Neuronal stem cell (in vitro differentiated cells): Measurements from ENCODE around the gene CMIP.

Experiments
- DNase-seq: peaks from one replicate; pipeline ENCODE4 v3.0.0-alpha.2; 2013; ENCODE audit warnings: low spot score
- H2AFZ ChIP-seq: one replicate; pipeline ENCODE4 v1.6.1; 2013; ENCODE audit warnings: mild to moderate bottlenecking, low read length, inconsistent platforms
- H2AK5ac ChIP-seq: 2 replicates; pipeline ENCODE4 v1.6.1; 2013; ENCODE audit warnings: low read depth, mild to moderate bottlenecking, inconsistent platforms, low read length, moderate library complexity, mixed read lengths
- H2BK120ac ChIP-seq: 2 replicates; pipeline ENCODE4 v1.6.1; 2013; ENCODE audit warnings: low read depth, mild to moderate bottlenecking, inconsistent platforms, low read length, moderate library complexity, mixed read lengths
- H2BK12ac ChIP-seq: one replicate; pipeline ENCODE4 v1.6.1; 2013; ENCODE audit warnings: low read length, inconsistent platforms
- H2BK15ac ChIP-seq: 2 replicates; pipeline ENCODE4 v1.6.1; 2013; ENCODE audit warnings: mild to moderate bottlenecking, low read length, inconsistent platforms, mixed read lengths
- H2BK5ac ChIP-seq: one replicate; pipeline ENCODE4 v1.6.1; 2013; ENCODE audit warnings: inconsistent platforms, mild to moderate bottlenecking, low read length, moderate library complexity
- H3K14ac ChIP-seq: one replicate; pipeline ENCODE4 v1.6.1; 2013; ENCODE audit warnings: low read length, inconsistent platforms
- H3K18ac ChIP-seq: 2 replicates; pipeline ENCODE4 v1.6.1; 2013; ENCODE audit warnings: low read length, inconsistent platforms
- H3K23ac ChIP-seq: 2 replicates; pipeline ENCODE4 v1.6.1; 2013; ENCODE audit warnings: low read depth, mild to moderate bottlenecking, mixed read lengths, low read length, inconsistent platforms; ENCODE audit not compliant: poor library complexity
- H3K27ac ChIP-seq: replicated peaks from 3 replicates; pipeline ENCODE4 v1.5.1; 2013; ENCODE audit warnings: low read length, inconsistent platforms
- H3K27me3 ChIP-seq, 3 experiments: 2 replicates each; pipeline ENCODE4 v1.6.1; 2013; ENCODE audit warnings: low read length in 3 of 3, mild to moderate bottlenecking in 2 of 3, inconsistent platforms in 1 of 3, low read depth in 1 of 3, mixed read lengths in 1 of 3, moderate library complexity in 1 of 3; ENCODE audit not compliant: control insufficient read depth in 3 of 3, insufficient read depth in 3 of 3
- H3K36me3 ChIP-seq, 2 donors: replicated peaks in 1 of 2; 2 replicates each; pipeline ENCODE4 v1.6.1; 2013; ENCODE audit warnings: low read length in 2 of 2; ENCODE audit not compliant: control insufficient read depth in 2 of 2, insufficient read depth in 2 of 2
- H3K4ac ChIP-seq: 2 replicates; pipeline ENCODE4 v1.6.1; 2013; ENCODE audit warnings: inconsistent platforms, mild to moderate bottlenecking, low read length, moderate library complexity
- H3K4me1 ChIP-seq, 2 donors: 1 replicate in 1 of 2; 2 replicates in 1 of 2; pipeline ENCODE4 v1.6.1; 2013; ENCODE audit warnings: low read length in 2 of 2, low read depth in 1 of 2; ENCODE audit not compliant: control insufficient read depth in 2 of 2, insufficient read depth in 1 of 2
- H3K4me2 ChIP-seq: one replicate; pipeline ENCODE4 v1.6.1; 2013; ENCODE audit warnings: mild to moderate bottlenecking, low read length, inconsistent platforms; ENCODE audit not compliant: insufficient read depth, poor library complexity, severe bottlenecking
- H3K4me3 ChIP-seq, 2 donors: 2 replicates each; pipeline ENCODE4 v1.5.1; 2013; ENCODE audit warnings: low read length in 2 of 2, mild to moderate bottlenecking in 2 of 2, inconsistent platforms in 1 of 2, moderate library complexity in 1 of 2
- H3K79me1 ChIP-seq: one replicate; pipeline ENCODE4 v1.6.1; 2013; ENCODE audit warnings: low read depth, mild to moderate bottlenecking, inconsistent platforms, low read length, moderate library complexity
- H3K9ac ChIP-seq: one replicate; pipeline ENCODE4 v1.6.1; 2013; ENCODE audit warnings: mild to moderate bottlenecking, low read depth, low read length, inconsistent platforms; ENCODE audit not compliant: poor library complexity
- H3K9me3 ChIP-seq, 2 donors: replicated peaks in 1 of 2; 2 replicates each; pipeline versions ENCODE3 to v1.6.1; 2013; ENCODE audit warnings: low read length in 2 of 2, mild to moderate bottlenecking in 2 of 2, inconsistent platforms in 1 of 2, low read depth in 1 of 2, mixed read lengths in 1 of 2, moderate library complexity in 1 of 2; ENCODE audit not compliant: control insufficient read depth in 2 of 2, insufficient read depth in 1 of 2
- H4K8ac ChIP-seq: one replicate; pipeline ENCODE4 v1.6.1; 2013; ENCODE audit warnings: low read depth, mild to moderate bottlenecking, inconsistent platforms, low read length, moderate library complexity
- H4K91ac ChIP-seq: one replicate; pipeline ENCODE4 v1.6.1; 2013; ENCODE audit warnings: low read length, low read depth, mild to moderate bottlenecking, inconsistent platforms; ENCODE audit not compliant: poor library complexity
- WGBS, 2 donors: extraction: QIAGEN DNeasy Blood & Tissue Kit; methylation state at CpG; one replicate each; pipeline ENCODE4 v1.1.7; 2013; ENCODE audit warnings: missing lambda C conversion rate in 2 of 2, mixed read lengths in 1 of 2; ENCODE audit not compliant: insufficient read length in 2 of 2, insufficient replicate concordance in 1 of 2; ENCODE audit errors: extremely low coverage in 2 of 2; 5-methylcytosine and 5-hydroxymethylcytosine counted together

The CMIP gene

DNA sequence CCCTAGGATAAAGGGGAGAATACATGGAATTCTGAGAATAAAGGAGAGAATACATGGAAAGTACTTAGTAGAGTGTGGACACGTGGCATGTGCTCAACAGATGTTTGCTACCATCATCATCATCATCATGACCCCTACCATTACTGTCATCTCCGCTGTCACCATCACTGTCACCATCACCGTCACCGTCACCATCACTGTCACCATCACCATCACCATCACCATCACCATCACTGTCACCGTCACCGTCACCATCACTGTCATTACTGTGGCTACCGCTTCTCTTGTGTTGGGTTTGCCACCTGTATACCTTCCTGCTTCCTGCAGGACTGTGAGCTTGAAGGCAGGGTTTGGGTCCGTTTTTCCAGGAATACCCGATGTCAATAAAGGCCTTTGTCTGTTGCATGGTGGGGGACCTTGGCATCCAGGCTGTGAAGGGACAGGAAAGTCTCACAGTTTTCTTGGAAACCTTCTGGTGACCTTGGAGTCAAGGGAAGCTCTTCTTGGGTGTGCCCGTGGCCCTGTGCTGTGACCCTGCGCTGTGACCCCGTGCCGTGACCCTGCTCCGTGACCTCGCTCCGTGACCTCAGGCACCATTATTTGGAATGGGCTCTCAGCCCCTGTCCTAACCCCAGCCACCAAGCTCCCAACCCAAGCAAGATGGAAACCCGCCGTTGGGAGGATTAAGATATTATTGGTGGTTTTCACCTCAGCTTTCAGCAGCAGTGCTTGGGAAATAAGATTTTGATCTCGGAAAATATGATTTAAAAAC lies 14.4 kb downstream of the CMIP start:
- H4K91ac ChIP-seq, result no peak overlapping the region
- no peak overlapping the region for H2BK120ac ChIP-seq
- H3K4me2 ChIP-seq, result no peak overlapping the region
- H2BK5ac ChIP-seq, result no peak overlapping the region
- no peak overlapping the region for H3K9ac ChIP-seq
- no peak overlapping the region for H3K14ac ChIP-seq
- no peak for DNase-seq
- H3K4ac ChIP-seq, result no peak overlapping the region
- H3K18ac ChIP-seq, result no peak overlapping the region
- H3K27me3 ChIP-seq, result no peaks in the 10 kb centered on the region
- no peak overlapping the region for H2AFZ ChIP-seq
- H3K79me1 ChIP-seq, result peaks cover 16% of the 10 kb centered on the region
- no CpG with 5 or more reads among the region's 19 CpGs for WGBS, 2 donors
- no peak overlapping the region for H2AK5ac ChIP-seq
- H2BK12ac ChIP-seq, result no peak overlapping the region
- no peak overlapping the region for H3K27ac ChIP-seq
- H3K23ac ChIP-seq, result no peak overlapping the region
- H2BK15ac ChIP-seq, result no peak overlapping the region
- H4K8ac ChIP-seq, result no peak overlapping the region
- peaks cover 4% of the 10 kb centered on the region in 2 donors for H3K4me1 ChIP-seq
- peak overlapping the region in 1 of 2 donors; percentile 17 for H3K4me3 ChIP-seq
- no peaks in the 10 kb centered on the region for H3K9me3 ChIP-seq
- H3K36me3 ChIP-seq, result peaks cover 7 to 24% of the 10 kb centered on the region in 2 donors

DNA sequence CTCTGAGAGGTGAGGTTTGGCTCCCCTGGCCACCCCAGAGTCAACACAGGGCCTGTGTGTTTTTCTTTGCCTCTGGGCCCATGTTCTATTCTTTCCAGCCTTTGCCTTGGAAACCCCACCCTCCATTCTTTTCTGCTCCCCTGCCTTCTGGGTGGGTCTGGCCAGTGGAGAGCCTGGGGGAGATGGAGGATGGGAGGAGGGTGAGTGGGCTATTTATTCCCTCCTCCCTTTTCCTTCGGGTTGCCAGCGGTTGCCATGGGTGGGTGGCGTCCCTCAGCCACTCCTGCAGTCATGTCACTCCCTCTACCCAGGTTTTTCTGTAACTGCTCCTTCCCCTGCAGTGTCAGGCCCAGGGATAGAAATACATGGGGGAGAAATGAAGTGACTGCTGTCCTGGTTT lies 15.5 kb downstream of the CMIP start:
- H3K9ac ChIP-seq, result no peak overlapping the region
- H3K4ac ChIP-seq, result no peak overlapping the region
- DNase-seq, result no peak
- H3K14ac ChIP-seq, result peak overlapping the region; percentile 5
- H3K23ac ChIP-seq, result no peak overlapping the region
- no peaks in the 10 kb centered on the region for H3K9me3 ChIP-seq
- no peak overlapping the region for H2BK15ac ChIP-seq
- peaks cover 4% of the 10 kb centered on the region in 2 donors for H3K4me1 ChIP-seq
- no peak overlapping the region for H2AK5ac ChIP-seq
- H3K79me1 ChIP-seq, result peaks cover 16% of the 10 kb centered on the region
- H3K18ac ChIP-seq, result peak overlapping the region; percentile 2
- no peak overlapping the region for H2BK5ac ChIP-seq
- H3K27me3 ChIP-seq, result no peaks in the 10 kb centered on the region
- H2BK12ac ChIP-seq, result no peak overlapping the region
- WGBS, 2 donors, result no CpG with 5 or more reads among the region's 3 CpGs
- no peak overlapping the region for H3K4me2 ChIP-seq
- H2AFZ ChIP-seq, result no peak overlapping the region
- H4K91ac ChIP-seq, result no peak overlapping the region
- no peak overlapping the region for H3K4me3 ChIP-seq
- H2BK120ac ChIP-seq, result no peak overlapping the region
- H3K36me3 ChIP-seq, result peaks cover 7 to 29% of the 10 kb centered on the region in 2 donors
- H3K27ac ChIP-seq, result no peak overlapping the region
- H4K8ac ChIP-seq, result no peak overlapping the region

DNA sequence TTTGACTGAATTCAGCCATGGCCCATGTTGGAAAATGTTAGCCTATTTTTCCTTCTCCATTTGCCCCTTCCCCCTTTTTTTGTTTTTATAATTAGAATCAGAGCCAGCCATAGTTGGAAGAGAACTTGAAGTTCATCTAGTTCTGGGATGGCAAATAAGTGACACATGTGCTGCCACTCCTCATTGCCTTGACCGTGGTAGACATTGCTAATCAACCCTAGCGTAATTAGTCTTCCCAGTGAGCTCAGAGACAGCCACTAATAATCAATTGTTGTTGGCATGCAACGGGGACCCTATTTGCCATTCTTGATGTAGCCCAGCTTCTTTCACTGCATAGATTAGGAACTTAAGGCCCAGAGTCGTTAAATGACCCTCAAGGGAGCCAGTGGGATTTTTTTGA lies 16.6 kb downstream of the CMIP start:
- Histone ChIP-seq H2BK15ac (no peak overlapping the region), H2AFZ (no peak overlapping the region), H3K4ac (no peak overlapping the region), H2BK5ac (no peak overlapping the region), H3K27ac (no peak overlapping the region), H3K9me3 (no peaks in the 10 kb centered on the region), H3K4me1 (peaks cover 4% of the 10 kb centered on the region in 2 donors), H2BK12ac (no peak overlapping the region), H3K23ac (no peak overlapping the region), H4K91ac (no peak overlapping the region), H2AK5ac (no peak overlapping the region), H3K4me2 (no peak overlapping the region), H3K36me3 (peaks cover 7 to 28% of the 10 kb centered on the region in 2 donors), H3K4me3 (no peak overlapping the region), H3K18ac (no peak overlapping the region), H2BK120ac (no peak overlapping the region), H3K14ac (no peak overlapping the region), H3K27me3 (no peaks in the 10 kb centered on the region), H3K9ac (no peak overlapping the region), H3K79me1 (peaks cover 12% of the 10 kb centered on the region), H4K8ac (no peak overlapping the region)
- no peak for DNase-seq
- WGBS, 2 donors, result no CpG with 5 or more reads among the region's 4 CpGs

DNA sequence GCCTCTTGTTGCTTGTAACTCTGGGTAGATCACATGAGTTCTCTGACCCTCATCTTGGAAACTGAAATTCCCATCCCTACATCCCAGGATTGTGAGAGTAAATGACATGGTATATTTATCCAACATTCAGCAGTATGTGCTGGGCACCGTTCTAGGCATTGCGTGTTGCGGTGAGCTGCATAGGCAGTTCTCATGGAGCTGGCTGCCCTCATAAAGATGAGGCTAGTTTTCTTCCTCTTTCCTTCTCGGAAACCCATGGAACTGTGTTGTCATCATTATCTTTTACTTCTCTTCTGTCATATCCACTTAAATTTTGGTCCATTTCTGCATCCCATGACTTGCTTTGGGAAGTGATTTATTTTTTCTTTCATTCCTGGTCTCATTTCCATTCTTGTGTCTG lies 17.2 kb downstream of the CMIP start:
- no peak overlapping the region for H3K23ac ChIP-seq
- H2BK5ac ChIP-seq, result no peak overlapping the region
- H2AK5ac ChIP-seq, result no peak overlapping the region
- H3K36me3 ChIP-seq, result peaks cover 5 to 23% of the 10 kb centered on the region in 2 donors
- no peak overlapping the region for H4K91ac ChIP-seq
- H2BK120ac ChIP-seq, result no peak overlapping the region
- H3K4me3 ChIP-seq, result no peak overlapping the region
- no peaks in the 10 kb centered on the region for H3K9me3 ChIP-seq
- no CpG with 5 or more reads among the region's 4 CpGs for WGBS, 2 donors
- no peak overlapping the region for H2BK15ac ChIP-seq
- no peak overlapping the region for H3K18ac ChIP-seq
- H3K27me3 ChIP-seq, result no peaks in the 10 kb centered on the region
- DNase-seq, result no peak
- H3K4ac ChIP-seq, result no peak overlapping the region
- H4K8ac ChIP-seq, result no peak overlapping the region
- peaks cover 9% of the 10 kb centered on the region for H3K79me1 ChIP-seq
- H3K9ac ChIP-seq, result no peak overlapping the region
- no peak overlapping the region for H3K4me2 ChIP-seq
- H3K4me1 ChIP-seq, result peaks cover 5 to 10% of the 10 kb centered on the region in 2 donors
- H3K27ac ChIP-seq, result no peak overlapping the region
- no peak overlapping the region for H2BK12ac ChIP-seq
- no peak overlapping the region for H2AFZ ChIP-seq
- H3K14ac ChIP-seq, result no peak overlapping the region
